Measurements from ENCODE around the gene FAM13B.

DNA sequence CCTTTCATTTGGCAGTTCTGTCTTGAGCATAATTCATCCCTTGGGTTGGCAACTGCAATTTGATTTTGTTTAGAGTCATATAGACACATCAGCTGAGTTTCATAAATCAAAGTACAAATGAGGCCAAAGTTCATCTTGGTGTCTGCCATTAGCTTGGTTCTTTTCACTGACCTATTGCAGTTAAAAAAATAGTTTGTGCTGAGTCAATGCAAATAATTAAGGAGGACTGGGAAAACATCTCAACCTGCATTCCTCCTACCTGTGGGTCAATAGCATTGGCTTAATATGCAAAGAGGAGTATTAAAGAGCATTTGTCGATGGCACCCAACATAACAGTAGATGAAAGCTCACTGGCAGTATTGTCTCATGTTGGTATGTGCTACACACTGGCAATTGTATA lies 142.0 kb downstream of the FAM13B start:
- TF ChIP-seq POLR2A (IDR thresholded peaks at IDR 0.05; ENCODE audit: extremely low read depth, insufficient read length) (no peak), MYC (IDR thresholded peaks at IDR 0.05; ENCODE audit: low read depth, low read length) (no peak)
- TF ChIP-seq, protein P1, sequence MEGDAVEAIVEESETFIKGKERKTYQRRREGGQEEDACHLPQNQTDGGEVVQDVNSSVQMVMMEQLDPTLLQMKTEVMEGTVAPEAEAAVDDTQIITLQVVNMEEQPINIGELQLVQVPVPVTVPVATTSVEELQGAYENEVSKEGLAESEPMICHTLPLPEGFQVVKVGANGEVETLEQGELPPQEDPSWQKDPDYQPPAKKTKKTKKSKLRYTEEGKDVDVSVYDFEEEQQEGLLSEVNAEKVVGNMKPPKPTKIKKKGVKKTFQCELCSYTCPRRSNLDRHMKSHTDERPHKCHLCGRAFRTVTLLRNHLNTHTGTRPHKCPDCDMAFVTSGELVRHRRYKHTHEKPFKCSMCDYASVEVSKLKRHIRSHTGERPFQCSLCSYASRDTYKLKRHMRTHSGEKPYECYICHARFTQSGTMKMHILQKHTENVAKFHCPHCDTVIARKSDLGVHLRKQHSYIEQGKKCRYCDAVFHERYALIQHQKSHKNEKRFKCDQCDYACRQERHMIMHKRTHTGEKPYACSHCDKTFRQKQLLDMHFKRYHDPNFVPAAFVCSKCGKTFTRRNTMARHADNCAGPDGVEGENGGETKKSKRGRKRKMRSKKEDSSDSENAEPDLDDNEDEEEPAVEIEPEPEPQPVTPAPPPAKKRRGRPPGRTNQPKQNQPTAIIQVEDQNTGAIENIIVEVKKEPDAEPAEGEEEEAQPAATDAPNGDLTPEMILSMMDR (IDR thresholded peaks at IDR 0.05; ENCODE audit: low read depth, low read length), result no peak
- TF ChIP-seq, protein P2, sequence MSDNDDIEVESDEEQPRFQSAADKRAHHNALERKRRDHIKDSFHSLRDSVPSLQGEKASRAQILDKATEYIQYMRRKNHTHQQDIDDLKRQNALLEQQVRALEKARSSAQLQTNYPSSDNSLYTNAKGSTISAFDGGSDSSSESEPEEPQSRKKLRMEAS (IDR thresholded peaks at IDR 0.05; ENCODE audit: low read depth, low read length), result no peak

Data from NB4 (cell line).